ENCODE results near the gene OR56B1. TPM values are rescaled to one million over a fixed set of nuclear protein-coding genes. Genes with fewer than 3 reads are reported as not detected.

OR56B1 gene
- total RNA-seq, 4 donors from 2014 or later: 0.22 to 0.75 TPM; not detected in 2

GRCh38 chr11:5712507-5712906 lies 23.7 kb upstream of the OR56B1 start:
- no peak for TF ChIP-seq CTCF (IDR thresholded peaks at IDR 0.05; ENCODE audit: low read depth)

GRCh38 chr11:5713695-5714094 lies 22.6 kb upstream of the OR56B1 start:
- no peak for TF ChIP-seq CTCF (IDR thresholded peaks at IDR 0.05; ENCODE audit: low read depth)

- no peak for TF ChIP-seq CTCF (IDR thresholded peaks at IDR 0.05; ENCODE audit: low read depth)
These were observed 16.3 kb upstream of the OR56B1 start for GRCh38 chr11:5719703-5720495.

- TF ChIP-seq CTCF (IDR thresholded peaks at IDR 0.05; ENCODE audit: low read depth): no peak
These were observed 13.6 kb upstream of the OR56B1 start for GRCh38 chr11:5722622-5723021.

GRCh38 chr11:5726351-5726750 lies 9.9 kb upstream of the OR56B1 start:
- no peak for TF ChIP-seq CTCF (IDR thresholded peaks at IDR 0.05; ENCODE audit: low read depth)

GRCh38 chr11:5727691-5728090 lies 8.6 kb upstream of the OR56B1 start:
- TF ChIP-seq CTCF (IDR thresholded peaks at IDR 0.05; ENCODE audit: low read depth): no peak

- no peak for TF ChIP-seq CTCF (IDR thresholded peaks at IDR 0.05; ENCODE audit: low read depth)
These were observed 843 bp downstream of the OR56B1 start for GRCh38 chr11:5737091-5737490.
